H9 (cell line): ENCODE results near the gene COPE. TPM values are rescaled to one million over a fixed set of nuclear protein-coding genes. Genes with fewer than 3 reads are reported as not detected.

Experiments used
- DNase-seq: peaks from one replicate; pipeline ENCODE4 v3.0.0-alpha.2; 2017
- H2AFZ ChIP-seq: one replicate; pipeline ENCODE4 v1.6.1; 2013; ENCODE audit warnings: mild to moderate bottlenecking, low read length, control low read depth, moderate library complexity
- H2AK5ac ChIP-seq: 2 replicates; pipeline ENCODE4 v1.6.1; 2013; ENCODE audit warnings: low read length, control low read depth, mixed read lengths; ENCODE audit not compliant: insufficient read length
- H2BK120ac ChIP-seq: one replicate; pipeline ENCODE4 v1.6.1; 2013; ENCODE audit warnings: low read depth, mild to moderate bottlenecking, low read length, control low read depth, inconsistent platforms; ENCODE audit not compliant: poor library complexity, severe bottlenecking
- H2BK12ac ChIP-seq: 2 replicates; pipeline ENCODE4 v1.6.1; 2013; ENCODE audit warnings: low read length, control low read depth, mixed read lengths, low read depth; ENCODE audit not compliant: insufficient read length
- H2BK15ac ChIP-seq: 2 replicates; pipeline ENCODE4 v1.6.1; 2013; ENCODE audit warnings: low read depth, low read length, control low read depth
- H2BK20ac ChIP-seq: one replicate; pipeline ENCODE4 v1.6.1; 2013; ENCODE audit warnings: low read depth, mild to moderate bottlenecking, low read length, control low read depth, inconsistent platforms; ENCODE audit not compliant: poor library complexity, severe bottlenecking
- H2BK5ac ChIP-seq: 2 replicates; pipeline ENCODE4 v1.6.1; 2013; ENCODE audit warnings: low read length, control low read depth, mixed read lengths; ENCODE audit not compliant: insufficient read length
- H3K14ac ChIP-seq: 2 replicates; pipeline ENCODE4 v1.6.1; 2013; ENCODE audit warnings: low read length, control low read depth; ENCODE audit not compliant: insufficient read depth
- H3K18ac ChIP-seq: 2 replicates; pipeline ENCODE4 v1.6.1; 2013; ENCODE audit warnings: low read depth, mild to moderate bottlenecking, mixed read lengths, low read length, control low read depth; ENCODE audit not compliant: insufficient read length
- H3K23ac ChIP-seq: 2 replicates; pipeline ENCODE4 v1.6.1; 2013; ENCODE audit warnings: low read length, control low read depth, mixed read lengths, low read depth; ENCODE audit not compliant: insufficient read length
- H3K23me2 ChIP-seq: 2 replicates; pipeline ENCODE4 v1.6.1; 2013; ENCODE audit warnings: low read depth, mild to moderate bottlenecking, mixed read lengths, low read length, control low read depth; ENCODE audit not compliant: insufficient read length, poor library complexity, severe bottlenecking
- H3K27ac ChIP-seq: 2 replicates; pipeline ENCODE4 v1.5.1; 2013; ENCODE audit warnings: low read length, control low read depth, mixed read lengths, low read depth; ENCODE audit not compliant: insufficient read length
- H3K27me3 ChIP-seq: 2 replicates; pipeline ENCODE4 v1.6.1; 2013; ENCODE audit warnings: low read length, control low read depth, inconsistent platforms; ENCODE audit not compliant: insufficient read depth
- H3K4ac ChIP-seq: 2 replicates; pipeline ENCODE4 v1.6.1; 2013; ENCODE audit warnings: low read depth, mild to moderate bottlenecking, control low read depth, inconsistent platforms, low read length, moderate library complexity
- H3K4me1 ChIP-seq: 2 replicates; pipeline ENCODE4 v1.6.1; 2013; ENCODE audit warnings: low read length, control low read depth, inconsistent platforms; ENCODE audit not compliant: insufficient read depth
- H3K4me2 ChIP-seq: 2 replicates; pipeline ENCODE4 v1.6.1; 2013; ENCODE audit warnings: low read length, control low read depth, mixed read lengths; ENCODE audit not compliant: insufficient read length, insufficient read depth
- H3K56ac ChIP-seq: 2 replicates; pipeline ENCODE4 v1.6.1; 2013; ENCODE audit warnings: low read depth, mild to moderate bottlenecking, mixed read lengths, low read length, control low read depth; ENCODE audit not compliant: insufficient read length
- H3K79me1 ChIP-seq: 2 replicates; pipeline ENCODE4 v1.6.1; 2013; ENCODE audit warnings: low read depth, mild to moderate bottlenecking, moderate library complexity, low read length, control low read depth, inconsistent platforms; ENCODE audit not compliant: insufficient read depth, poor library complexity, severe bottlenecking
- H3K79me2 ChIP-seq: 2 replicates; pipeline ENCODE4 v1.6.1; 2013; ENCODE audit warnings: low read length, control low read depth, inconsistent platforms; ENCODE audit not compliant: insufficient read depth
- H3K9ac ChIP-seq: 2 replicates; pipeline ENCODE4 v1.6.1; 2013; ENCODE audit warnings: low read length, control low read depth, mixed read lengths; ENCODE audit not compliant: insufficient read length; ENCODE audit errors: extremely low read depth
- H3K9me3 ChIP-seq: one replicate; pipeline ENCODE4 v1.6.1; 2013; ENCODE audit warnings: low read depth, low read length, inconsistent platforms; ENCODE audit not compliant: control insufficient read depth
- H3T11ph ChIP-seq: one replicate; pipeline ENCODE4 v1.6.1; 2013; ENCODE audit warnings: mild to moderate bottlenecking, low read length, control low read depth, inconsistent platforms
- H4K20me1 ChIP-seq: one replicate; pipeline ENCODE4 v1.6.1; 2013; ENCODE audit not compliant: control insufficient read depth, insufficient read length, insufficient read depth
- H4K5ac ChIP-seq: 2 replicates; pipeline ENCODE4 v1.6.1; 2013; ENCODE audit warnings: low read depth, mild to moderate bottlenecking, mixed read lengths, low read length, control low read depth; ENCODE audit not compliant: insufficient read length
- H4K8ac ChIP-seq: replicated peaks from 2 replicates; pipeline ENCODE4 v1.6.1; 2013; ENCODE audit warnings: low read length, control low read depth, mixed read lengths, low read depth; ENCODE audit not compliant: insufficient read length
- H4K91ac ChIP-seq: 2 replicates; pipeline ENCODE4 v1.6.1; 2013; ENCODE audit warnings: low read depth, mild to moderate bottlenecking, moderate library complexity, mixed read lengths, low read length, control low read depth; ENCODE audit not compliant: insufficient read length
- H3K27ac Mint-ChIP-seq, 3 experiments: 2 replicates in 2 of 3; 3 replicates in 1 of 3; pipeline ENCODE4 v1.8.0; 2020 to 2021; ENCODE audit warnings: mixed read lengths in 3 of 3, mild to moderate bottlenecking in 1 of 3, moderate library complexity in 1 of 3
- H3K27me3 Mint-ChIP-seq: 2 replicates; pipeline ENCODE4 v1.8.0; 2021; ENCODE audit warnings: low read depth, mild to moderate bottlenecking, moderate library complexity, mixed read lengths
- H3K36me3 Mint-ChIP-seq, 3 experiments: 2 replicates in 2 of 3; 3 replicates in 1 of 3; pipeline ENCODE4 v1.8.0; 2020 to 2021; ENCODE audit warnings: low read depth in 3 of 3, mixed read lengths in 3 of 3; ENCODE audit not compliant: insufficient read depth in 1 of 3
- H3K4me1 Mint-ChIP-seq, 2 experiments: 2 replicates each; pipeline ENCODE4 v1.8.0; 2020; ENCODE audit warnings: mixed read lengths in 2 of 2
- H3K4me3 Mint-ChIP-seq, 2 experiments: 2 replicates in 1 of 2; 3 replicates in 1 of 2; pipeline ENCODE4 v1.8.0; 2020 to 2021; ENCODE audit warnings: mild to moderate bottlenecking in 2 of 2, mixed read lengths in 2 of 2, moderate library complexity in 1 of 2
- H3K9me3 Mint-ChIP-seq, 2 experiments: 2 replicates in 1 of 2; 3 replicates in 1 of 2; pipeline ENCODE4 v1.8.0; 2020; ENCODE audit warnings: mild to moderate bottlenecking in 2 of 2, mixed read lengths in 2 of 2, moderate library complexity in 1 of 2
- WGBS: extraction: QIAGEN DNeasy Blood & Tissue Kit; methylation state at CpG from one replicate; pipeline ENCODE4 v1.1.7; 2013; ENCODE audit warnings: missing lambda C conversion rate, low lambda C conversion rate, mixed read lengths; ENCODE audit not compliant: insufficient read length; ENCODE audit errors: extremely low coverage; 5-methylcytosine and 5-hydroxymethylcytosine counted together
- total RNA-seq: library from RNA; stranded (reverse); gene quantifications from 2 replicates; pipeline ENCODE4 v1.2.1, GENCODE V29; 2021
- TF ChIP-seq, protein P1 (sequence below): fragments of 200-600 bp; sonication (generic); conservative IDR thresholded peaks from 3 replicates; pipeline ENCODE4 v1.8.0; 2021; ENCODE audit warnings: antibody characterized with exemption, mild to moderate bottlenecking

COPE gene
- total RNA-seq, 1 experiment from 2014 or later, result 198 TPM

- Histone ChIP-seq H2BK15ac (no peak overlapping the region), H4K20me1 (no peaks in the 10 kb centered on the region), H4K8ac (no peak overlapping the region), H4K91ac (no peak overlapping the region), H3K4ac (no peak overlapping the region), H2AFZ (no peak overlapping the region), H2BK20ac (no peak overlapping the region), H3K14ac (no peak overlapping the region), H3K4me2 (no peak overlapping the region), H3K23me2 (no peaks in the 10 kb centered on the region), H2BK12ac (no peak overlapping the region), H2BK5ac (no peak overlapping the region), H3K27ac (no peak overlapping the region), H3K79me2 (no peaks in the 10 kb centered on the region), H3K18ac (no peak overlapping the region), H3K79me1 (no peaks in the 10 kb centered on the region), H3K9me3 (no peaks in the 10 kb centered on the region), H3K56ac (no peak overlapping the region), H4K5ac (no peak overlapping the region), H3T11ph (no peak overlapping the region), H2AK5ac (no peak overlapping the region), H3K9ac (no peak overlapping the region), H3K4me1 (no peaks in the 10 kb centered on the region), H2BK120ac (no peak overlapping the region), H3K23ac (no peak overlapping the region), H3K27me3 (no peaks in the 10 kb centered on the region)
- Mint-ChIP-seq H3K36me3 (peaks cover 39 to 69% (median 49%) of the 10 kb centered on the region in 3 experiments), H3K4me1 (no peaks in the 10 kb centered on the region), H3K9me3 (peaks cover 0 to 9% of the 10 kb centered on the region in 2 experiments; a peak in 3 of 5 replicates), H3K27ac (no peak overlapping the region), H3K27me3 (no peaks in the 10 kb centered on the region), H3K4me3 (no peak overlapping the region)
- DNase-seq, result no peak
- TF ChIP-seq, protein P1, sequence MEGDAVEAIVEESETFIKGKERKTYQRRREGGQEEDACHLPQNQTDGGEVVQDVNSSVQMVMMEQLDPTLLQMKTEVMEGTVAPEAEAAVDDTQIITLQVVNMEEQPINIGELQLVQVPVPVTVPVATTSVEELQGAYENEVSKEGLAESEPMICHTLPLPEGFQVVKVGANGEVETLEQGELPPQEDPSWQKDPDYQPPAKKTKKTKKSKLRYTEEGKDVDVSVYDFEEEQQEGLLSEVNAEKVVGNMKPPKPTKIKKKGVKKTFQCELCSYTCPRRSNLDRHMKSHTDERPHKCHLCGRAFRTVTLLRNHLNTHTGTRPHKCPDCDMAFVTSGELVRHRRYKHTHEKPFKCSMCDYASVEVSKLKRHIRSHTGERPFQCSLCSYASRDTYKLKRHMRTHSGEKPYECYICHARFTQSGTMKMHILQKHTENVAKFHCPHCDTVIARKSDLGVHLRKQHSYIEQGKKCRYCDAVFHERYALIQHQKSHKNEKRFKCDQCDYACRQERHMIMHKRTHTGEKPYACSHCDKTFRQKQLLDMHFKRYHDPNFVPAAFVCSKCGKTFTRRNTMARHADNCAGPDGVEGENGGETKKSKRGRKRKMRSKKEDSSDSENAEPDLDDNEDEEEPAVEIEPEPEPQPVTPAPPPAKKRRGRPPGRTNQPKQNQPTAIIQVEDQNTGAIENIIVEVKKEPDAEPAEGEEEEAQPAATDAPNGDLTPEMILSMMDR, result no peak
- no CpG with 5 or more reads among the region's 7 CpGs for WGBS
These were observed 42.3 kb downstream of the COPE start for GRCh38 chr19:18876865-18877264.
